Thymus (tissue), 11 donors: ENCODE measurements around the gene GOLGA6C. TPM values are rescaled to one million over a fixed set of nuclear protein-coding genes. Genes with fewer than 3 reads are reported as not detected.

Source experiments
- DNase-seq, 9 donors: peaks; one replicate each; pipeline ENCODE4 v3.0.0-alpha.2; 2013; ENCODE audit warnings: low spot score in 9 of 9, low read depth in 6 of 9, missing footprints in 1 of 9
- H3K27ac ChIP-seq, 2 donors: one replicate each; pipeline ENCODE4 v1.5.1; 2013; ENCODE audit warnings: control low read depth in 1 of 2, low read depth in 1 of 2, low read length in 1 of 2, mild to moderate bottlenecking in 1 of 2, moderate library complexity in 1 of 2
- H3K27me3 ChIP-seq, 2 donors: one replicate each; pipeline ENCODE4 v1.5.1; 2013; ENCODE audit warnings: low read length in 1 of 2; ENCODE audit not compliant: control insufficient read depth in 2 of 2, insufficient read depth in 1 of 2
- H3K36me3 ChIP-seq, 2 donors: one replicate each; pipeline ENCODE4 v1.5.1; 2013; ENCODE audit warnings: low read length in 1 of 2, mild to moderate bottlenecking in 1 of 2, moderate library complexity in 1 of 2; ENCODE audit not compliant: control insufficient read depth in 2 of 2, insufficient read depth in 2 of 2
- H3K4me1 ChIP-seq, 2 donors: one replicate each; pipeline ENCODE4 v1.5.1; 2013; ENCODE audit warnings: low read length in 2 of 2; ENCODE audit not compliant: control insufficient read depth in 2 of 2, insufficient read depth in 2 of 2
- H3K4me3 ChIP-seq, 2 donors: one replicate each; pipeline ENCODE4 v1.5.1; 2013; ENCODE audit warnings: low read length in 2 of 2, control low read depth in 1 of 2, mild to moderate bottlenecking in 1 of 2
- H3K9me3 ChIP-seq, 2 donors: one replicate each; pipeline ENCODE4 v1.5.1; 2013; ENCODE audit warnings: low read length in 1 of 2, mild to moderate bottlenecking in 1 of 2; ENCODE audit not compliant: control insufficient read depth in 2 of 2, insufficient read depth in 1 of 2
- WGBS: extraction: QIAGEN DNeasy Blood & Tissue Kit; methylation state at CpG from one replicate; pipeline ENCODE4 v1.1.7; 2013; 5-methylcytosine and 5-hydroxymethylcytosine counted together
- polyA plus RNA-seq: library from polyadenylated mRNA; stranded (reverse); fragments of 200-250 nt; gene quantifications from one replicate; pipeline ENCODE4 v1.2.3, GENCODE V29; 2013
- total RNA-seq: library from RNA; stranded (reverse); fragments of 120-200 nt; gene quantifications from one replicate; pipeline ENCODE4 v1.2.4, GENCODE V29; 2013
- donor health status: healthy.

The GOLGA6C gene
- total and polyA plus RNA-seq, 2 donors = 0.05 TPM

- Histone ChIP-seq H3K9me3 (no peaks in the 10 kb centered on the region), H3K36me3 (no peaks in the 10 kb centered on the region), H3K27ac (no peak overlapping the region), H3K4me3 (no peak overlapping the region), H3K27me3 (peaks cover 0 to 4% of the 10 kb centered on the region in 2 donors), H3K4me1 (no peaks in the 10 kb centered on the region)
- WGBS = 64% methylated on average over 4 of the region's 4 CpGs
- DNase-seq = no peak
These were observed 26.3 kb upstream of the GOLGA6C start for GRCh38 chr15:75231836-75232235.

DNA sequence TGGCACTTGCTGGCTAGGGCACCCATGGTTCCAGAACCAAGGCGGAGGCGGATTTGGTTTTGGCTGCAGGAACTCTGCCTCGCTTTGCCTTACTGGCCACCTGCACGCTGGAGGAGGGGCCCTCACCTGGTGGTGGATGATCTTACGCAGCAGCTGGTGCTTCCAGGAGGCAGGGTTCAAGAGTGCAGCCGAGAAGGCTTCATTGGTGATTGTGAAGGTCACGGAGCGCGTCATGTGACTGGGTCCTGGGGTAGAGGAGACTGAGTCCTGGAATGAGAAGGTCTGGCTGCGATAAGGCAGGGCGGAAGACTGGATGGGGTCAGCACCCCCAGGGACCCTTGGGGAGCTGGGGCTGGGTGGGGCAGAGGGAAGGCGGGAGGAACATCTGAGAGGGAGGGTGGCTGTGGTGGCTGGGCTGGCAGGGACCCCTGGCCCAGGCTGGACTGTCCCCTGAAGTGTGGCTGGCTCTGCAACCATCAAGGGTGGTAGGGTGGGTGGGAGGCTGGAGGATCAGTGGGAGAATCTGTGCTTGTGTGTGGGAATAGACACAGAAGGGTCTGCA, 25.8 kb upstream of the GOLGA6C start:
- peaks cover 0 to 4% of the 10 kb centered on the region in 2 donors for H3K27me3 ChIP-seq
- H3K4me3 ChIP-seq = no peak overlapping the region
- no peaks in the 10 kb centered on the region for H3K4me1 ChIP-seq
- no peak overlapping the region for H3K27ac ChIP-seq
- no peak for DNase-seq
- no peaks in the 10 kb centered on the region for H3K36me3 ChIP-seq
- H3K9me3 ChIP-seq = no peaks in the 10 kb centered on the region
- WGBS = 96% methylated on average over 12 of the region's 12 CpGs

DNA sequence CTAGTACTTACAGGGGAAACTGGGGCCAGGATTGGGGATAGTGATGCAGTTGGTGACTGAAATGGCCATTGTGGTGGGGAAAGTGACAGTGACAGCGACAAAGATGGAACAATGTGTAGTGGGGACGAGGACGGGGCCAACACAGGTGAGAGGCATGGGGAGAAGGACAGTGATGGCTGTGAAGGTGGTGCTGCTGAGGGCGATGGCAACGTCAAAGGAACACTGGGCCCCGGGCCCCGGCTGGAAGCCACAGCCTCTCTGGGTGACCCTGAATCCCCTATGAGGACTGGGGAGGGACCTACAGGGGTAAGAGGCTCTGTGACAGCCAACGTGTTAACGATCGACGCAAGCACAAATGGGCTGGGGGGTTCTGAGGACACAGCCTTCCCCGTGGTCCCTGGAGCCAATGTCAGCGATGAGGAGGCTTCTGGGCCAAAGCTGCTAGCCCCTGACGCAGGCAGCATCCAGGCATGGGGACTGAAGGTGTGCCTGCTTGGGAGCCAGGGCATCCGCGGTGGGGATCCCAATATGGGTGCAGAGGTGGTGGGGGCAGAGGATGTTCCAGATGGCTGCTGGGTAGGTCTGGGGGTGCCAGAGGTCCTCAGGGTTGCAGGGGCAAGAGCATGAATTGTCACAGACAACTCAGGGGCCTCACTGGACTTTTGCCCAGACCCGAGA, 25.2 kb upstream of the GOLGA6C start:
- Histone ChIP-seq H3K4me3 (no peak overlapping the region), H3K36me3 (no peaks in the 10 kb centered on the region), H3K27me3 (peaks cover 0 to 4% of the 10 kb centered on the region in 2 donors), H3K4me1 (no peaks in the 10 kb centered on the region), H3K27ac (no peak overlapping the region), H3K9me3 (no peaks in the 10 kb centered on the region)
- WGBS = 95% methylated on average over 17 of the region's 17 CpGs
- no peak for DNase-seq

- Histone ChIP-seq H3K27ac (no peak overlapping the region), H3K4me1 (no peaks in the 10 kb centered on the region), H3K27me3 (peaks cover 0 to 4% of the 10 kb centered on the region in 2 donors), H3K9me3 (no peaks in the 10 kb centered on the region), H3K4me3 (no peak overlapping the region), H3K36me3 (no peaks in the 10 kb centered on the region)
- WGBS = 83% methylated on average over 14 of the region's 14 CpGs
- DNase-seq = no peak
These were observed 24.5 kb upstream of the GOLGA6C start for GRCh38 chr15:75233504-75234190.

DNA sequence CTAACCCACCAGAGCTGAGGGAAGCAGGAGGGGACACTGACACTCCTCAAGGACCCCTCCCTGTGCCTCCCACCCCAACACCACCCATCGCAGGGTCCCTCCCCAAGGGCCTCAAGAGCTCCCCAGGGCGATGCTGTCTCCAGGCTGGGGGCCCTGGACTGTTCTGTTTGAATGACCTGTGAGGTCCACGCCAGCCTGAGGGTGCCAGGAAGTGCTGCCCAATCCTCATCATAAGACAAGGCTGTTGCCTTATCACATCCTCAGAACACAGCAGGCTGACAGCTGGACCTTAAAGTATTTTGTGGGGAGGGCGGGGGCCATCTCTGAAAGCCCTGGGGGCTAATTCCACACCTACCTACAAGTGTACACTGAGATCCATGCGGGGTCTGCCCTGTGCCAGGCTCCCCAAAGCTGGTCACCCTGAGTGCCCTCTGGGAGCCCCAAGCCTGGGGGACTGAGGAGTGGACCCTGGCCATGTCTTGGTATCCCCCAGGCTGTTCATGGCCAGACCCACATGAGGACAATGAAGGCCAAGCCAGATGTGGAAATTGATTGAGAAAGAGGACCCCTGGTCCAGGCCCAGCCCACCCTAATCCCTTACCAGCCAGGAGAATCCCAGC, 23.8 kb upstream of the GOLGA6C start:
- Histone ChIP-seq H3K4me3 (no peak overlapping the region), H3K9me3 (no peaks in the 10 kb centered on the region), H3K27me3 (peaks cover 0 to 4% of the 10 kb centered on the region in 2 donors), H3K4me1 (no peaks in the 10 kb centered on the region), H3K36me3 (no peaks in the 10 kb centered on the region), H3K27ac (no peak overlapping the region)
- 93% methylated on average over 5 of the region's 5 CpGs for WGBS
- no peak for DNase-seq

- no peaks in the 10 kb centered on the region for H3K36me3 ChIP-seq
- DNase-seq = no peak
- 94% methylated on average over 10 of the region's 10 CpGs for WGBS
- peaks cover 0 to 4% of the 10 kb centered on the region in 2 donors for H3K27me3 ChIP-seq
- H3K4me3 ChIP-seq = no peak overlapping the region
- no peak overlapping the region for H3K27ac ChIP-seq
- no peaks in the 10 kb centered on the region for H3K4me1 ChIP-seq
- no peaks in the 10 kb centered on the region for H3K9me3 ChIP-seq
These were observed 23.0 kb upstream of the GOLGA6C start for GRCh38 chr15:75235051-75235673.

- H3K27me3 ChIP-seq = peaks cover 0 to 4% of the 10 kb centered on the region in 2 donors
- no peak overlapping the region for H3K4me3 ChIP-seq
- H3K9me3 ChIP-seq = no peaks in the 10 kb centered on the region
- no peak for DNase-seq
- 92% methylated on average over 11 of the region's 11 CpGs for WGBS
- no peak overlapping the region for H3K27ac ChIP-seq
- no peaks in the 10 kb centered on the region for H3K4me1 ChIP-seq
- no peaks in the 10 kb centered on the region for H3K36me3 ChIP-seq
These were observed 22.1 kb upstream of the GOLGA6C start for GRCh38 chr15:75235760-75236729.

GRCh38 chr15:75237316-75237982, 20.7 kb upstream of the GOLGA6C start:
- H3K4me1 ChIP-seq = no peaks in the 10 kb centered on the region
- H3K4me3 ChIP-seq = no peak overlapping the region
- peaks cover 0 to 4% of the 10 kb centered on the region in 2 donors for H3K27me3 ChIP-seq
- H3K36me3 ChIP-seq = no peaks in the 10 kb centered on the region
- 95% methylated on average over 11 of the region's 11 CpGs for WGBS
- H3K9me3 ChIP-seq = no peaks in the 10 kb centered on the region
- DNase-seq = no peak
- H3K27ac ChIP-seq = no peak overlapping the region
